ENCODE data around the gene ADGRB3. TPM values are rescaled to one million over a fixed set of nuclear protein-coding genes. Genes with fewer than 3 reads are reported as not detected.

Gene ADGRB3
- total RNA-seq, 2 experiments from 2014 or later = not detected

- Histone ChIP-seq H3K27ac (ENCODE audit: low read depth, low read length, poor library complexity, severe bottlenecking) (no peak overlapping the region), H3K36me3 (ENCODE audit: insufficient read depth, low read length) (no peaks in the 10 kb centered on the region), H3K9me3 (ENCODE audit: low read length) (no peaks in the 10 kb centered on the region), H3K9me2 (ENCODE audit: insufficient read depth, low read length) (no peaks in the 10 kb centered on the region), H3K4me2 (ENCODE audit: low read length) (no peak overlapping the region), H3K4me3 (ENCODE audit: low read depth, low read length, poor library complexity, severe bottlenecking) (no peak overlapping the region), H4K20me1 (ENCODE audit: insufficient read depth, low read length) (no peaks in the 10 kb centered on the region), H2AFZ (ENCODE audit: low read length) (no peak overlapping the region), H3K4me1 (ENCODE audit: insufficient read depth, low read length, poor library complexity, severe bottlenecking) (no peaks in the 10 kb centered on the region), H3K79me2 (ENCODE audit: insufficient read depth, low read depth, low read length) (no peaks in the 10 kb centered on the region)
- TF ChIP-seq EZH2phosphoT487 (IDR thresholded peaks at IDR 0.05; ENCODE audit: borderline replicate concordance, low read depth, low read length) = no peak
- TF ChIP-seq, protein P1, sequence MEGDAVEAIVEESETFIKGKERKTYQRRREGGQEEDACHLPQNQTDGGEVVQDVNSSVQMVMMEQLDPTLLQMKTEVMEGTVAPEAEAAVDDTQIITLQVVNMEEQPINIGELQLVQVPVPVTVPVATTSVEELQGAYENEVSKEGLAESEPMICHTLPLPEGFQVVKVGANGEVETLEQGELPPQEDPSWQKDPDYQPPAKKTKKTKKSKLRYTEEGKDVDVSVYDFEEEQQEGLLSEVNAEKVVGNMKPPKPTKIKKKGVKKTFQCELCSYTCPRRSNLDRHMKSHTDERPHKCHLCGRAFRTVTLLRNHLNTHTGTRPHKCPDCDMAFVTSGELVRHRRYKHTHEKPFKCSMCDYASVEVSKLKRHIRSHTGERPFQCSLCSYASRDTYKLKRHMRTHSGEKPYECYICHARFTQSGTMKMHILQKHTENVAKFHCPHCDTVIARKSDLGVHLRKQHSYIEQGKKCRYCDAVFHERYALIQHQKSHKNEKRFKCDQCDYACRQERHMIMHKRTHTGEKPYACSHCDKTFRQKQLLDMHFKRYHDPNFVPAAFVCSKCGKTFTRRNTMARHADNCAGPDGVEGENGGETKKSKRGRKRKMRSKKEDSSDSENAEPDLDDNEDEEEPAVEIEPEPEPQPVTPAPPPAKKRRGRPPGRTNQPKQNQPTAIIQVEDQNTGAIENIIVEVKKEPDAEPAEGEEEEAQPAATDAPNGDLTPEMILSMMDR (conservative IDR thresholded peaks at IDR 0.05; ENCODE audit: low read length) = no peak
- ChIA-PET CTCF (ENCODE audit: unreplicated experiment) (no interaction called here), POLR2A (no interaction called here)
- intact Hi-C loops (cut with micrococcal nuclease; ENCODE audit: unreplicated experiment) = loop anchor here (5.0 kb wide), 2 partner anchors 332 to 1472 kb away; no protein-coding TSS in a partner anchor
- no TSS peak for BruUV-seq (replicated peaks)
- no peak for DNase-seq (ENCODE audit: low spot score)
Measured at GRCh38 chr6:68635412-68635705, 277 bp downstream of the ADGRB3 start.

- no TSS peak for BruUV-seq (replicated peaks)
- POLR2A ChIA-PET = no interaction called here
- no peak overlapping the region for H3K4me3 ChIP-seq (ENCODE audit: low read depth, low read length, poor library complexity, severe bottlenecking)
- CTCF ChIA-PET (ENCODE audit: unreplicated experiment) = no interaction called here
- no peak overlapping the region for H2AFZ ChIP-seq (ENCODE audit: low read length)
- intact Hi-C loops (cut with micrococcal nuclease; ENCODE audit: unreplicated experiment) = loop anchor here (5.0 kb wide), 2 partner anchors 331 to 1471 kb away; no protein-coding TSS in a partner anchor
- no peaks in the 10 kb centered on the region for H3K4me1 ChIP-seq (ENCODE audit: insufficient read depth, low read length, poor library complexity, severe bottlenecking)
- H3K79me2 ChIP-seq (ENCODE audit: insufficient read depth, low read depth, low read length) = no peaks in the 10 kb centered on the region
- TF ChIP-seq, protein P1 (conservative IDR thresholded peaks at IDR 0.05; ENCODE audit: low read length) = no peak
- TF ChIP-seq EZH2phosphoT487 (IDR thresholded peaks at IDR 0.05; ENCODE audit: borderline replicate concordance, low read depth, low read length) = no peak
- no peaks in the 10 kb centered on the region for H3K36me3 ChIP-seq (ENCODE audit: insufficient read depth, low read length)
- H4K20me1 ChIP-seq (ENCODE audit: insufficient read depth, low read length) = no peaks in the 10 kb centered on the region
- no peaks in the 10 kb centered on the region for H3K9me3 ChIP-seq (ENCODE audit: low read length)
- no peak overlapping the region for H3K4me2 ChIP-seq (ENCODE audit: low read length)
- H3K27ac ChIP-seq (ENCODE audit: low read depth, low read length, poor library complexity, severe bottlenecking) = no peak overlapping the region
- no peaks in the 10 kb centered on the region for H3K9me2 ChIP-seq (ENCODE audit: insufficient read depth, low read length)
- DNase-seq (ENCODE audit: low spot score) = no peak
Measured at GRCh38 chr6:68635706-68636513, 828 bp downstream of the ADGRB3 start.

- H3K9me2 ChIP-seq (ENCODE audit: insufficient read depth, low read length) = no peaks in the 10 kb centered on the region
- no peaks in the 10 kb centered on the region for H4K20me1 ChIP-seq (ENCODE audit: insufficient read depth, low read length)
- ChIA-PET CTCF (ENCODE audit: unreplicated experiment) (no interaction called here), POLR2A (no interaction called here)
- no peak overlapping the region for H3K4me2 ChIP-seq (ENCODE audit: low read length)
- TF ChIP-seq EZH2phosphoT487 (IDR thresholded peaks at IDR 0.05; ENCODE audit: borderline replicate concordance, low read depth, low read length) = no peak
- TF ChIP-seq, protein P1 (conservative IDR thresholded peaks at IDR 0.05; ENCODE audit: low read length) = no peak
- no TSS peak for BruUV-seq (replicated peaks)
- intact Hi-C loops (cut with micrococcal nuclease; ENCODE audit: unreplicated experiment) = loop anchor here (5.0 kb wide), 2 partner anchors 331 to 1471 kb away; no protein-coding TSS in a partner anchor
- no peak overlapping the region for H3K27ac ChIP-seq (ENCODE audit: low read depth, low read length, poor library complexity, severe bottlenecking)
- H3K36me3 ChIP-seq (ENCODE audit: insufficient read depth, low read length) = no peaks in the 10 kb centered on the region
- DNase-seq (ENCODE audit: low spot score) = no peak
- H2AFZ ChIP-seq (ENCODE audit: low read length) = no peak overlapping the region
- H3K79me2 ChIP-seq (ENCODE audit: insufficient read depth, low read depth, low read length) = no peaks in the 10 kb centered on the region
- H3K4me1 ChIP-seq (ENCODE audit: insufficient read depth, low read length, poor library complexity, severe bottlenecking) = no peaks in the 10 kb centered on the region
- no peaks in the 10 kb centered on the region for H3K9me3 ChIP-seq (ENCODE audit: low read length)
- H3K4me3 ChIP-seq (ENCODE audit: low read depth, low read length, poor library complexity, severe bottlenecking) = no peak overlapping the region
Measured at GRCh38 chr6:68636666-68637065, 1.6 kb downstream of the ADGRB3 start.

Data from OCI-LY7 (cell line).